Karpas-422 (cell line): Measurements from ENCODE around the gene SLC35D2. TPM values are rescaled to one million over a fixed set of nuclear protein-coding genes. Genes with fewer than 3 reads are reported as not detected.
"Not testable (repeated sequence)": the region's sequence is repeated elsewhere in the genome, so short reads cannot be mapped to it uniquely, and the experiment has no call there.

Experiments
- DNase-seq: peaks from one replicate; pipeline ENCODE4 v3.0.0-alpha.2; 2015
- H2AFZ ChIP-seq: fragments of 200-600 bp; sonication (generic); 2 replicates; pipeline ENCODE4 v1.6.1; 2014; ENCODE audit warnings: antibody characterized with exemption, low read length, mixed read lengths
- H3K27ac ChIP-seq: fragments of 200-600 bp; sonication (generic); 2 replicates; pipeline ENCODE4 v1.5.1; 2014; ENCODE audit warnings: mild to moderate bottlenecking, low read length, moderate library complexity
- H3K27me3 ChIP-seq: fragments of 200-600 bp; sonication (generic); 2 replicates; pipeline ENCODE4 v1.6.1; 2014; ENCODE audit warnings: low read length, mixed read lengths
- H3K36me3 ChIP-seq: fragments of 200-600 bp; sonication (generic); 2 replicates; pipeline ENCODE4 v1.6.1; 2014; ENCODE audit warnings: low read length, mixed read lengths; ENCODE audit not compliant: insufficient read depth
- H3K4me1 ChIP-seq: fragments of 200-600 bp; sonication (generic); 2 replicates; pipeline ENCODE4 v1.6.1; 2014; ENCODE audit warnings: mild to moderate bottlenecking, low read length, mixed read lengths
- H3K4me2 ChIP-seq: fragments of 200-600 bp; sonication (generic); 2 replicates; pipeline ENCODE4 v1.6.1; 2014; ENCODE audit warnings: low read length, low read depth, mild to moderate bottlenecking; ENCODE audit not compliant: poor library complexity, severe bottlenecking
- H3K4me3 ChIP-seq: fragments of 200-600 bp; sonication (generic); 2 replicates; pipeline ENCODE4 v1.5.1; 2014; ENCODE audit warnings: mild to moderate bottlenecking, antibody characterized with exemption, low read length, mixed read lengths
- H3K79me2 ChIP-seq: fragments of 200-600 bp; sonication (generic); 2 replicates; pipeline ENCODE4 v1.6.1; 2014; ENCODE audit warnings: mild to moderate bottlenecking, low read length, mixed read lengths
- H3K9ac ChIP-seq: fragments of 200-600 bp; sonication (generic); 2 replicates; pipeline ENCODE4 v1.6.0; 2014; ENCODE audit warnings: low read length
- H3K9me2 ChIP-seq: fragments of 200-600 bp; sonication (generic), shearing (Covaris generic); replicated peaks from 2 replicates; pipeline ENCODE4 v1.6.0; 2014; ENCODE audit warnings: mild to moderate bottlenecking, low read length, moderate library complexity; ENCODE audit not compliant: insufficient read depth
- H3K9me3 ChIP-seq: fragments of 300-700, 200-600 bp; sonication (generic); 2 replicates; pipeline ENCODE4 v1.6.1; 2014; ENCODE audit warnings: low read length, mixed read lengths
- H4K20me1 ChIP-seq: fragments of 200-600 bp; sonication (generic); 2 replicates; pipeline ENCODE4 v1.6.1; 2014; ENCODE audit warnings: mild to moderate bottlenecking, antibody characterized with exemption, low read length, low read depth; ENCODE audit not compliant: insufficient read depth
- total RNA-seq: library from RNA; depleted of rRNA; stranded (reverse); fragments of >200 nt; shearing (Covaris generic); gene quantifications from 2 replicates; pipeline ENCODE4 v1.2.3, GENCODE V29; 2014; ENCODE audit warnings: low replicate concordance

The SLC35D2 gene
- total RNA-seq, 1 experiment from 2014 or later, result 1.9 TPM

DNA sequence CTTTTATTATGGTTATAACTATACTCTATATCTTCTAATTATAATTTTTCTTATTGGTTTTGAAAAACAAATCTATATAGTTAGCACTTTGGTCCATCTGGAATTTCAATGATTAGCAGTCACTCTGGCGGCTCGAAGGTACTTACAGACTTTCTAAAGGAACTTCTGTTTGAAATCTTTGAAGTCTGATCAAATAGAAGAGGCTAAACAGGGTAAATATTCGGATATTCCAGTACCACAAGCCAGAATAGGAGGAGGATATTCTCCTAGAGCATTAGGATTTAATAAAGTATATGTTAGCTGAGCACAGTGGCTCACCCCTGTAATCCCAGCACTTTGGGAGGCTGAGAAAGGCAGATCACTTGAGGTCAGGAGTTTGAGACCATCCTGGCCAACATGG lies 42.8 kb downstream of the SLC35D2 start:
- DNase-seq, result no peak
- Histone ChIP-seq H3K9me2 (no peaks in the 10 kb centered on the region), H3K4me3 (no peak overlapping the region), H3K4me1 (no peaks in the 10 kb centered on the region), H3K9me3 (no peaks in the 10 kb centered on the region), H3K79me2 (no peaks in the 10 kb centered on the region), H2AFZ (no peak overlapping the region), H3K36me3 (no peaks in the 10 kb centered on the region), H3K4me2 (no peak overlapping the region), H3K27ac (no peak overlapping the region), H3K9ac (no peak overlapping the region), H4K20me1 (no peaks in the 10 kb centered on the region), H3K27me3 (no peaks in the 10 kb centered on the region)

DNA sequence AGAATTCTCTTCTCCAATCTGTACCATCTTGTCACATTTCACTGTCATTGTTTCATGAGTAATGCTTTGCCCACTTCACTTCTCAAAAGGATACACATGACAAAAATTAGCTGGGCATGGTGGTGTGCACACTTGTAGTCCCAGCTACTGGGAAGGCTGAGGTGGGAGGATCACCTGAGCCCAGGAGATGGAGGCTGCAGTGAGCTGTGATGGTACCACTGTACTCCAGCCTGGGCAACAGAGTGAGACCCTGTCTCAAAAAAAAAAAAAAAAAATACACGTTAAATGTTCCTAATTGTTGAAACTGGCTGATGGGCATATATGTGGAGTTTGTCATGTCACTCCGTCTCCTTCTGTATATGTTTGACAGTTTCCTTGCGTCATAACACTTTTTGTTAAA lies 45.2 kb downstream of the SLC35D2 start:
- Histone ChIP-seq H3K79me2 (no peaks in the 10 kb centered on the region), H3K4me2 (no peak overlapping the region), H3K9ac (no peak overlapping the region), H3K27me3 (no peaks in the 10 kb centered on the region), H3K4me3 (no peak overlapping the region), H3K4me1 (no peaks in the 10 kb centered on the region), H2AFZ (no peak overlapping the region), H3K9me3 (no peaks in the 10 kb centered on the region), H4K20me1 (no peaks in the 10 kb centered on the region), H3K27ac (no peak overlapping the region), H3K9me2 (no peaks in the 10 kb centered on the region), H3K36me3 (no peaks in the 10 kb centered on the region)
- no peak for DNase-seq

DNA sequence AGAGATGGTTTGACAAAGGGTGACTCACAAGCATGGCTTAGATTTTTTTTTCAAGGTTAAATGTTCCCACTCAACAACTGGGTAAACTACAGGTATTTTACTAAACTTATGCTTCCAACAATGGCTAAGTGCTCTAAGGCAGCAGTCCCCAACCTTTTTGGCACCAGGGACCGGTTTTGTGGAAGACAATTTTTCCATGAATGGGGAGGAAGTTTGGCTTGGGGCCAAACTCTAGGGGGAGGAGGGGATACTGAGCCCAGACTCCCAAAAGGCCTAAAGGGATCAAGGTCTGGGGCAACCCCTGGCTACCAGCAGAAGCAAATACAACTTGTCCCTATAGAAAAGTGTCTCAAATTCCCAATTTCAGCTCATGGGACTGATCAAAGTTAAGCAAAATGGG lies 49.6 kb downstream of the SLC35D2 start:
- DNase-seq, result peak; percentile 28
- Histone ChIP-seq H3K27me3 (no peaks in the 10 kb centered on the region), H4K20me1 (no peaks in the 10 kb centered on the region), H3K9me3 (no peaks in the 10 kb centered on the region), H3K79me2 (no peaks in the 10 kb centered on the region), H3K4me1 (no peaks in the 10 kb centered on the region), H3K4me3 (no peak overlapping the region), H3K9me2 (no peaks in the 10 kb centered on the region), H2AFZ (no peak overlapping the region), H3K27ac (no peak overlapping the region), H3K36me3 (no peaks in the 10 kb centered on the region), H3K9ac (no peak overlapping the region), H3K4me2 (no peak overlapping the region)

DNA sequence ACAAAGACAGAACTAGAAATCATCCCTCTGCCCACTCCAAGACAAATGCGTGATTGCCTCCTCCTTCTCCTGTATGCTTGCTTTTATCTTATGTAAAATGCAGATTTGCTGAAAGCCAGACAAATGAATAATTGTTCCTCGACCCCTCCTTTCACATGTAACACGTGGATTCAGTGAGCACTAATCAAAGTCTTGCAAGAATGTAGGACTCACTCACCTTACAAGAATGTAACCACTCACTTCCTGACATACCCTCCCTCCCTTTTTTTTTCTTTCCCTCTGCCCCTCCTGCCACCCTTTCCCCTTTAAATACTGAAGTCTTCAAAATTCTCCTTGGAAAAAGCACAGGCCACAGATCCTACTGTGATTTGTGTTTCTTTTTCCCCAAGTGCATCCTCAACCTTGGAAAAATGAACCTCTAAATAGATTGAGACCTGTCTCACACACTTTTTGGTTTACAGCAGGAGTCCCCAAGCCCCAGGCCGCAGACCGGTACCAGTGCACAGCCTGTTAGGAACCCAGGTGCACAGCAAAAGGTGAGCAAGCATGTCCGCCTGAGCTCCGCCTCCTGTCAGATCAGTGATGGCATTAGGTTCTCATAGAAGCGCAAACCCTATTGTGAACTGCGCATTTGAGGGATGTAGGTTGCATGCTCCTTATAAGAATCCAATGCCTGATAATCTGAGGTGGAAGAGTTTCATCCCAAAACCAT lies 52.1 kb downstream of the SLC35D2 start:
- Histone ChIP-seq H3K79me2 (no peaks in the 10 kb centered on the region), H3K4me3 (no peak overlapping the region), H3K9ac (no peak overlapping the region), H3K9me3 (no peaks in the 10 kb centered on the region), H3K27me3 (no peaks in the 10 kb centered on the region), H3K4me1 (no peaks in the 10 kb centered on the region), H3K4me2 (no peak overlapping the region), H2AFZ (no peak overlapping the region), H4K20me1 (no peaks in the 10 kb centered on the region), H3K27ac (no peak overlapping the region), H3K36me3 (no peaks in the 10 kb centered on the region), H3K9me2 (no peaks in the 10 kb centered on the region)
- peak; percentile 27 for DNase-seq

DNA sequence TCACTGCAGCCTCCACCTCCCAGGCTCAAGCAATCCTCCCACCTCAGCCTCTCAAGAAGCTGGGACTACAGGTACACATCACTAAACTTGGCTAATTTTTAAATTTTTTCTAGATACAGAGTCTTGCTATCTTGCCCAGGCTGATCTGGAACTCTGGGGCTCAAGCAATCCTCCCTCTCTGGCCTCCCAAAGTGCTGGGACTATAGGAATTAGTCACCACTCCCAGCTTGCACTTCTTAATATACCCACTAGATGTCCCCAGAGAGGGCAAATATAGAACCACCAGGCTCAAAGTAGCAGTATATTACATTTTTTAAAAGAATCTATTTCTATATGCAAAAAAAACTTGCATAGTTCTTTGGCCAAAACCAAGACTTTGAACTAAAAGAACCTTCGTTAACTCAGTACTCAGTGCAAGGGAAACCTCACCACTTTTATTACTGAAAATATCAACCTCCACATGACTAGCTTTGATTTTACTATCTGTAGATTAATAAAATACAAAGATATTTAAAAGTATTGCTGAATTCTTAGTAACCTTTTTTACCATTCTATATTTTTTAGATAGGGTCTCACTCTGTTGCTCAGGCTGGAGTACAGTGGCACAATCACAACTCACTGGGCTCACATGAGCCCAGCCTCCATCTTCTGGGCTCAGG lies 55.7 kb downstream of the SLC35D2 start:
- Histone ChIP-seq H3K27me3 (no peaks in the 10 kb centered on the region), H3K4me3 (no peak overlapping the region), H2AFZ (no peak overlapping the region), H3K27ac (no peak overlapping the region), H3K9me3 (no peaks in the 10 kb centered on the region), H3K4me1 (no peaks in the 10 kb centered on the region), H3K79me2 (no peaks in the 10 kb centered on the region), H4K20me1 (no peaks in the 10 kb centered on the region), H3K9ac (no peak overlapping the region), H3K9me2 (no peaks in the 10 kb centered on the region), H3K36me3 (no peaks in the 10 kb centered on the region), H3K4me2 (no peak overlapping the region)
- peak; percentile 73 for DNase-seq

DNA sequence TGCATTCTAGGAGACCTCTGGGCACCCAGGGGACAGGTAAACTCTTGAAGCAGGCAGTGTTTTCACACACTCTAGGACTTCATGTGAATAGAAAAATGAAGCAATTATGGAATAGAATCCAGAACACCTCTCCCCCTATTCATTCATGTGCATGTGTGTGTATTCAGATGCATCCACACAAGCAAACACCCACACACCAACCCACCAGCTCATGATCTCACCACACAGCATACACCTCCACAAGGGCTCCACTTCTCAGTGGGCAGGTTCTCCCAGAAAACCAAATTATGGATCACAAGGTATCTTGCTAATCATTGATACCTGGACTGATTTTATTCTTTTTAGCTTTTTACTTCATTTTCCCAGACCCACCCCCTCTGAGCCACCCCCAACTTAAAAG lies 60.3 kb downstream of the SLC35D2 start:
- no peaks in the 10 kb centered on the region for H3K4me1 ChIP-seq
- H3K27ac ChIP-seq, result no peak overlapping the region
- no peak overlapping the region for H3K9ac ChIP-seq
- H3K9me3 ChIP-seq, result no peaks in the 10 kb centered on the region
- H4K20me1 ChIP-seq, result no peaks in the 10 kb centered on the region
- no peak overlapping the region for H3K4me3 ChIP-seq
- H3K36me3 ChIP-seq, result no peaks in the 10 kb centered on the region
- no peaks in the 10 kb centered on the region for H3K79me2 ChIP-seq
- H3K27me3 ChIP-seq, result no peaks in the 10 kb centered on the region
- no peak overlapping the region for H3K4me2 ChIP-seq
- no peaks in the 10 kb centered on the region for H3K9me2 ChIP-seq
- H2AFZ ChIP-seq, result no peak overlapping the region
- DNase-seq, result peak; percentile 24

DNA sequence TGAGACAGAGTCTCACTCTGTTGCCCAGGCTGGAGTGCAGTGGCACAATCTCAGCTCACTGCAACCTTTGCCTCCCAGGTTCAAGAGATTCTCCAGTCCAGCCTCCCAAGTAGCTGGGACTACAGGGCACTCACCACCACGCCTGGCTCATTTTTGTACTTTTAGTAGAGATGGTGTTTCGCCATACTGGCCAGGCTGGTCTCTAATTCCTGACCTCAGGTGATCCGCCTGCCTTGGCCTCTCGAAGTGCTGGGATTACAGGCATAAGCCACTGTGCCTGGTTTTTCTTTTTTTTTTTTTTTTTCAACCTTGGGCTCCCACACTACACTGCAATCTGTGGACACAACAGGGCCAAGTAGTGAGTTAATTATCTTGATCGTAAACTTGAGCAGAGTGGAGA lies 60.8 kb downstream of the SLC35D2 start:
- H3K4me3 ChIP-seq, H3K27me3 ChIP-seq, H3K9ac ChIP-seq, H3K4me2 ChIP-seq, H4K20me1 ChIP-seq, H3K9me3 ChIP-seq, H3K79me2 ChIP-seq, H2AFZ ChIP-seq, H3K9me2 ChIP-seq, H3K27ac ChIP-seq, H3K4me1 ChIP-seq, H3K36me3 ChIP-seq: not testable (repeated sequence)
- peak; percentile 0 for DNase-seq

DNA sequence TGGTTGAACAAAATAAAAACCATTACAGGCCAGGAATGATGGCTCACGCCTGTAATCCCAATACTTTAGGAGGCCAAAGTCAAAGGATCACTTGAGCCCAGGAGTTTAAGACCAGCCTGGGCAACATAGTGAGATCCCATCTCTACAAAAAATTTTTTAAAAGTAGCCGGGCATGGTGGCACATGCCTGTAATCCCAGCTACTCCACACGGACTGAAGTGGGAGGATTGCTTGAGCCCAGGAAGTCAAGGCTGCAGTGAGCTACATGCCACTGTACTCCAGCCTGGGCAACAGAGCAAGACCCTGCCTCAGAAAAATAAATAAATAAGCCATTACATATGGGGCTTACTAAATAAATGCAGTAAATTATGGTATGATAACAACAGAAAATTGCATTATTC lies 61.3 kb downstream of the SLC35D2 start:
- H3K27ac ChIP-seq, H3K9ac ChIP-seq, H3K9me2 ChIP-seq, H4K20me1 ChIP-seq, H3K27me3 ChIP-seq, H3K4me2 ChIP-seq, H3K79me2 ChIP-seq, H3K4me1 ChIP-seq, H2AFZ ChIP-seq, H3K36me3 ChIP-seq, H3K4me3 ChIP-seq, H3K9me3 ChIP-seq: not testable (repeated sequence)
- DNase-seq, result peak; percentile 17
